HG02571 (cell line): ENCODE data around the gene RPL28.

Source experiments
- ATAC-seq: cut with Tn5 transposase; IDR thresholded peaks from one replicate; pipeline ENCODE4 v1.9.1; 2021; ENCODE audit warnings: mild to moderate bottlenecking, moderate library complexity; ENCODE audit not compliant: unreplicated experiment

The RPL28 gene

DNA sequence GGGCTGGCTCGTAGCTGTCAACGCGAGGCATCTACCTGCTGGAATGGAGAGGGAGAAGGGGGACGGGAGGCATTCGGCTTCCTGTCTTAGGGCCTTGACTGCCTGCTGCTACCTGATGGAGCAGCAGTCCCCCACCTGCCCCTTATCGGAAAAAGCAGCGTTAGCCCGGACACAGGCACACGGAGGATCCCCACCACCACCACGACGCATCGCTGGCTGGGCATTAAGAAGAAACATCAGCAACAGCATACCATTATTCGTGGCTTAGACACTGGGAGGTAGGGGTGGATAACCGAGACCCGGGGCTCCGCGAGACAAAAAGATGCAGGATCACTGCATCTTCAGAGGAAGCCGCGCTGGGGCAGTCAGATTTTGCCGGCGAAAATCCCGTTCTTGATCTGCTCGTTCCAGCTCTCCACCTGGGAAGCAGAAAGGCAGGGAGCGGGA, 32.4 kb upstream of the RPL28 start:
- no peak for ATAC-seq

DNA sequence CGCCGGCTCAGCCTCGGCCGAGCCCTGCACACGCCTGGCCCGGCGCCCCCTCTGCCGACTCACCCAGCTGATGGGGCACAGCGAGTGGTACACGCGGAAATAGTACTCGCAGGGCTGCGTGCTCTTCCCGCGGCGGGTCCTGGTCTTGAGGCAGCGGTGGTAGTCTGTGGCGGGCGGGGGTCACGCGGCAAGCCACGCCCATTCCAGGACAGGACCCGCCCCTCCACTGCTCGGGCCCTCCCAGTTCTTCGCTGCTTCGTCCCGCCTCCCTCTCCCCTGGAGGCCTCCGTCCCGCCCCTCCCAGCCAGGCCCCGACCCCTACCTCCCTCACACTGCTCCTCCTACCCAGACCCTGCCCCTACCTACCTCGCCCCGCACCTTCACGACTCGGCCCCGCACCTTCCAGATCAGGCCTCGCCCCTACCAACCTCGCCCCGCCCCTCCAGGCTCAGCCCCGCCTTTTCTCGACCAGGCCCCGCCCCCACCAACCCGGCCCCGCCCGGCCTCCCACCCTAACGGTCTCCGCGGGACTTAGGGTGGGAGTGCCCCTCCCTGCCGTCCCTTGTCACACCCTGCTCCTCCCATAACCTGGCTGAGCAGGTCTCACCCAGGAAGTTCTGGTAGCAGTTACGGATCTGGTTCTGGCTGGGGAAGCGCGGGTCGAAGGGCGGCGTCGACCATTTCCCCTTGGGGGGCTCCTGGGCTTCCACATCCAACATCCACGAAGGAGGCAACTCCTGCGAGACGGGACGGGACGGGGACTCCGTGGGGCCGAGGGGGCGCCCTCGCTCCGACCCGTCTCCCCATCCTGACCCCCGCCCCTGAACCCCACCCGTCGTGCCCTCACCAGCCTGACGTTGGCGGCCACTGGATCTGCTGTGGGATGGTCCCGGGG, 31.7 kb upstream of the RPL28 start:
- no peak for ATAC-seq

GRCh38 chr19:55354698-55355212, 31.0 kb upstream of the RPL28 start, which contains the start of gene COX6B2:
COX6B2 (minus strand) TSS chr19:55354719; CDS start chr19:55354521, 198 bp downstream.
- no peak for ATAC-seq

GRCh38 chr19:55355213-55355821, 30.4 kb upstream of the RPL28 start:
- ATAC-seq: no peak

- ATAC-seq: no peak
Observed at GRCh38 chr19:55358493-55358892, 27.2 kb upstream of the RPL28 start.

- ATAC-seq: no peak
Observed at GRCh38 chr19:55358943-55359908, 26.5 kb upstream of the RPL28 start.

DNA sequence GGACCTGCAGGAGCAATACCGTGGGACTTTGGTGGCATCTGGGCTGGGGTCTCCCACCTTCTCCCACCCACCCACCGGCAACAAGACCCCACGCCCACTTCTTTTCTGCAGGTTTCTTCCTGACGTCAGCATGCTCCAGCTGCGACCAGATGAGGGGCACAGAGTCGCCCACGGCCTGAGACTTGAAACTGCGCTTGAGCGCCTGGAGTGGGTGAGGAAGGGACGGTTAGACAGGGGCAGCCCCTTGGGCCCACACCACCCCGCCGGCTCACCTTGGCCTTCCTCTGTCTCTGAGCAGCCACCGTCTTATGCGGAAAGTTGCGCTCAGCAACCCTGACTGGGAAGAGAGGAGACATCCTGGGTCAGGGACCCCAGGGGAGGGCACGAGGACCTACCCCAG, 24.8 kb upstream of the RPL28 start:
- ATAC-seq: no peak

- ATAC-seq: no peak
Observed at GRCh38 chr19:55362174-55362989, 23.4 kb upstream of the RPL28 start.

DNA sequence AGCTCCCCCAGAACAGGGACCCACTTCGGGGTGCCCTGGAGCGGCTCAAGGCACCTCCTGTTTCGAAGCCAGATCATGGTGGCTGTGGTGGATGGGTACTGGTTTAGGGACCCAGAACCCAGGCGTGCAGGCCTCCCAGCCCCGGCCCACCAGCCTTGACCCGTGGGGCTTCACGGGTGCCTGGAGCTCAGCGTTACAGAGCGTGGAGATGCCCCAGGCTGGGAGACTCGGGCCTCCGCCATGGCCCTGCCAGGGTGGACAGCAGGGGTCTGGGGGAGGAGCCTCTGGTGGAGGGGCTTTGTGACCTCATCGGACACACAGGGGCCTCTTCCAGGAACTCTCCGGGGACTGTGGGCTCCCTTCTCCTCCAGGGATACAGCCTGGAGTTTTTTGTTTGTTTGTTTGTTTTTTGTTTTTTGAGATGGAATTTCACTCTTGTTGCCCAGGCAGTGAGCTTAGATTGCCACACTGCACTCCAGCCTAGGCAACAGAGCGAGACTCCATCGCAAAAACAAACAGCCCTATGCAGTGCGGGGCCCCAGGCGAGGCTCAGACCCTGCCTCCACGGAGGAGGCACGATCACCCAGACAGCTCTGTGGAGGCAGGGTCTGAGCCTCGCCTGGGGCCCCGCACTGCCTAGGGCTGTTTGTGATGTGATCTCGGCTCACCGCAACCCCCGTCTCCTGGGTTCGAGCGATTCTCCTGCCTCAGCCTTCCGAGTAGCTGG, 22.6 kb upstream of the RPL28 start, which contains the start of gene GARIN5B:
Gene GARIN5B, minus strand, starts transcription at position 271 of the 727 bp plus-strand sequence. Its CDS starts 194 bp downstream, at position 77.
- ATAC-seq: no peak

GRCh38 chr19:55365245-55365644, 20.5 kb upstream of the RPL28 start:
- no peak for ATAC-seq

DNA sequence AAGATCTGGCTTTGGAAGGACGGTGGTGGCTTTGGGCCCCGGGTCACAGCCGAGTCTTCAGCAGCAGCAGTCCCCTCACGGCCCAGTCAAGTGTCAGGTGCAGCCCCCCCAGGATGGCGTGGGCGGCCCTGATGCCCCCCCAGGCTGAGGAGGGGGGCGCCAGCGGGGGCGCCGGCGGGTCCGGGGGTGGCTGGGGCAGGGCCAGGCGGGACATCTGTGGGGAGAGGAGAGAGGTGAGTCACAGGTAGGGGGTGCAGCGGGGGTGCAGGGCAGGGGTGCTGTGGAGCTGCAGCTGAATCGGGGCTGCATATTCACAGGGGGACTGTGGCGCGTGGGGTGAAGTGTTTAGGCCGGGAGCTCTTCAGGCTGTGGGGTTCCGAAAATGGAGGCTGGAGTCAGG, 19.8 kb upstream of the RPL28 start:
- no peak for ATAC-seq

GRCh38 chr19:55366790-55367189, 18.9 kb upstream of the RPL28 start:
- ATAC-seq: no peak

DNA sequence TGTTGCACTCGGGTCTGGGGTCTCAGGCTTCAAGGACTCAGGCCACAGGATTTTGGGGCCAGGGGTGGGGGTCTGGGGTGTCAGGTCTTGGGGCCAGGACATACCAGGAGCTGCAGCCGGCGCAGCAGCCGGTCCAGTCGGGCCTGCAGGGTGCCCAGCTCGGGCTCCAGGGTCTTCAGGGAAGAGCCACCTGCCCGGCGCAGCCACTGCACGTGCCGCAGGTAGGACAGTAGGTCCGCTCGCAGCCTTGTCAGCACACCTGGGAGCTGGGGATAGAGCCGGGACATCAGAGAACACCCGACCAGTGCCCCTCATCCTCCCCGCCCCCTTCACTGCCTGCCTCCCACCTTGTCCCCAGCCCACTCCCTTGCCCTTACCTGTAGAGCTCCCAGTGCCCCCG, 17.6 kb upstream of the RPL28 start:
- no peak for ATAC-seq

DNA sequence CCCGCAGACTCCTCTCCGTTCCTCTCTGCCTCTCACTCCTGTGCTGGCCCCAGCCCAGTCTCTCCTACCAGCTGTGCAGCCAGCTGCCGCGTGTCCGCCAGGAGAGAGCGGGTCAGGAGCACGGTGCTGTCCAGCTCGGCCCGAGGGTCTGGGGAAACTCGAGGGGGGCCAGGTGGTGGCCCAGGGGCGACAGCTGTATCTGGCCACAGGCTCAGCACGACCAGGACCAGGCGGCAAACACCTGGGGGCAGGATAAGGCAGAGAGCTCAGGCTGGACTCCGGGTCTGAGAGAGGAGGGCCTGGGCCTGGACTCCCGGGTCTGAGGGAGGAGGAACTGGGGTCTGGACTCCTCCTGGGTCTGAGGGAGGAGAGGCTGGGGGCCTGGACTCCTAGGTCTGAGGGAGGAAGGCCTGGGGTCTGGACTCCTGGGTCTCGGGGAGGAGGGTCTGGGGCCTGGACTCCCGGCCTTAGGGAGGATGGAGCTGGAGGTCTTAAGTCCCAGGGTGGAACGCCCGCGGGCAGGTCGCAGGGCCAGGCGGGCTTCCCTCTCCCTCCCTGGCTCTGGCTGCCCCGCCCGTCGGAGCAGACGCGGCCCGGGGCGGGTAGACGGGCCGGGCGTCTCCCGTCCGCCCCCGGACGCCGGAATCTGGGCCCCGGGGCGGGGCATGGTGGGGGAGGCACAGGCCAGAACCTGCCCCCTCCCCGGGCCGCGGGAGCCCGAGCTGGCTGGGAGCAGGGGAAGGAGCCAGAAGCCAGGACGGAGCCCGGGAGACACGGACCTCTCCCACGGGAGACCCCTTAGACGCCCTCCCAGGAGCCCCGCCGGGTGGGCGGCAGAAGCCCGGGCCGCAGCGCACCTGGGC, 16.8 kb upstream of the RPL28 start:
- ATAC-seq: no peak

DNA sequence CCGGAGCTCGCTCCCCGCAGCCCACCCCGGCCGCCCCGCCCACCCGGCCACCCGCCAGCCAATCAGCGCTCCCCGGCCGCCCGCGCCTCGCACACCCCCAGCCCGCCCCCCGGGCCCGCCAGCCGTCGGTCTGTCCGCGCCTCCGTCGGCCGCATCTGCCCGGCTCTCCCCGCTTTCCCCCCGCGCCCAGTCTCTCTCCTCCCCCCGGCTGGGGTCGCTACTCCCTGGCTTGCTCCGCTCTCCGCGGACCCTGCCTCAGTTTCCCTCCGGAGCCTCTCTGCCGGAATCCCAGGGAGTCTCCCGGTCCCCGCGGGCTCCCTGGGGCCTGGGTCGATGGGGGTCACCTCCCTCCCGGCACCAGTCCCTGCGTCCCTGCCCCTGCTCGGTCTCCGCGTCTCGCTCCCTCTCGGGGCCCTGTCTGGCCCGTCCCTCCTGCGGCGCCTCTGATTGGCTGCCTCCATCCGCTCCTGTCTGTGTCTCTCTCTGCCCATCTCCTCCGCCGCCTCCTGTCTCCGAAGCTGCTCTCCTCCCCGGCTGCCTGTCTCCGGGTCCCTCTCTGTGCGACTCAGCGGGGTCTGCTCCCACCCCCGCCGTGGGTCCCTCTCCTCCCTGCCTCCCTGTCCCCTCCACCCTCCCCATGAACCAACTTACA, 16.0 kb upstream of the RPL28 start:
- no peak for ATAC-seq

GRCh38 chr19:55370305-55370988, 15.3 kb upstream of the RPL28 start, which contains the start of gene IL11:
IL11 (minus strand) TSS chr19:55370463; CDS start chr19:55370310, 153 bp downstream.
- no peak for ATAC-seq
